Lung (tissue), 12 donors: Measurements from ENCODE around the gene TNFRSF9. TPM values are rescaled to one million over a fixed set of nuclear protein-coding genes. Genes with fewer than 3 reads are reported as not detected.

ENCODE experiments used
- ATAC-seq: fragments of 200-7000 bp; cut with Tn5 transposase; one replicate; pipeline ENCODE4 v1.9.1; 2020; ENCODE audit warnings: moderate number of reproducible peaks; ENCODE audit not compliant: insufficient read depth, low FRiP score
- DNase-seq, 3 donors: peaks; one replicate each; pipeline ENCODE4 v3.0.0-alpha.2; 2013 to 2017
- H3K27ac ChIP-seq, 2 donors: one replicate each; pipeline ENCODE4 v1.5.1; 2013; ENCODE audit warnings: mild to moderate bottlenecking in 2 of 2, moderate library complexity in 2 of 2, control low read depth in 1 of 2, inconsistent platforms in 1 of 2, low read depth in 1 of 2, low read length in 1 of 2
- H3K27me3 ChIP-seq, 3 donors: one replicate each; pipeline ENCODE4 v1.5.1; 2013; ENCODE audit warnings: low read length in 2 of 3; ENCODE audit not compliant: control insufficient read depth in 3 of 3, insufficient read depth in 3 of 3
- H3K36me3 ChIP-seq, 4 donors: one replicate each; pipeline ENCODE4 v1.5.1; 2013; ENCODE audit warnings: low read length in 4 of 4, mild to moderate bottlenecking in 1 of 4, moderate library complexity in 1 of 4; ENCODE audit not compliant: control insufficient read depth in 4 of 4, insufficient read depth in 4 of 4
- H3K4me1 ChIP-seq, 5 donors: one replicate each; pipeline ENCODE4 v1.5.1; 2013; ENCODE audit warnings: low read length in 5 of 5, mild to moderate bottlenecking in 2 of 5, moderate library complexity in 1 of 5; ENCODE audit not compliant: control insufficient read depth in 5 of 5, insufficient read depth in 5 of 5
- H3K4me3 ChIP-seq: one replicate; pipeline ENCODE4 v1.5.1; 2013; ENCODE audit warnings: mild to moderate bottlenecking, control low read depth, moderate library complexity
- H3K9ac ChIP-seq, 2 donors: one replicate each; pipeline ENCODE4 v1.5.1; 2013; ENCODE audit warnings: low read length in 2 of 2, control low read depth in 1 of 2; ENCODE audit not compliant: insufficient read depth in 1 of 2
- H3K9me3 ChIP-seq, 4 donors: one replicate each; pipeline ENCODE4 v1.5.1; 2013; ENCODE audit warnings: low read length in 3 of 4, mild to moderate bottlenecking in 1 of 4, moderate library complexity in 1 of 4; ENCODE audit not compliant: control insufficient read depth in 4 of 4, insufficient read depth in 3 of 4
- WGBS, 2 donors: extraction: QIAGEN DNeasy Blood & Tissue Kit; methylation state at CpG; one replicate each; pipeline ENCODE4 v1.1.7; 2013; 5-methylcytosine and 5-hydroxymethylcytosine counted together
- polyA plus RNA-seq, 2 donors: library from polyadenylated mRNA; stranded (reverse); fragments of 200-250 nt; gene quantifications; one replicate each; pipeline ENCODE4 v1.2.1, GENCODE V29; 2013
- total RNA-seq, 2 donors: library from RNA; depleted of rRNA in 1 of 2; stranded (reverse); fragments of >200 nt in 1 of 2; gene quantifications; one replicate each; pipeline ENCODE4 v1.2.1, GENCODE V29; 2014 to 2021
- TF ChIP-seq, protein P1 (sequence below): IDR thresholded peaks from 2 replicates; pipeline ENCODE4 v1.5.1; 2012; ENCODE audit warnings: mild to moderate bottlenecking; ENCODE audit errors: control extremely low read depth, extremely low read depth
- donor health status: control.
- donor health status: control.
- donor health status: Bipolar disorder and iron deficiency.
- donor health status: healthy.
- donor health status: DM: yes; HTN: yes; CAD: no.

TNFRSF9 gene
- total and polyA plus RNA-seq, 4 donors: 0.45 to 2.0 (median 0.65) TPM

DNA sequence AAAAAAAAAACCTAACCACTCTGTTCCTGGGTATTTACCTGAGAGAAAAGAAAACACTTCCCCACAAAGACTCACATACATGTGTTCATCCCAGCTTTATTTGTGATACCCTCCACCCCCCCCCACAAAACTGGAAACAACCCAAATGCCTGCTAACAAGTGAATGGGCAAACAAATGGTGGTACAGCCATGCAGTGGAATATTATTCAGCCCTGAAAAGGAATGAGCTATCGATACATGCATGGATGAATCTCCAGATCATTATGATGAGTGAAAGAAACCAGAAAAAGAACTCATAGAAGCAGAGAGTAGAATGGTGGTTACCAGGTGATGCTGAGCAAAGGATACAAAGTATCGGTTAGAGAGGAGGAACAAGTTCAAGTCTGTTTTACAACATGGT is 49.8 kb downstream of the TNFRSF9 start:
- Histone ChIP-seq H3K9me3 (no peaks in the 10 kb centered on the region), H3K9ac (no peak overlapping the region), H3K27me3 (no peaks in the 10 kb centered on the region), H3K4me1 (no peaks in the 10 kb centered on the region), H3K36me3 (no peaks in the 10 kb centered on the region), H3K27ac (no peak overlapping the region), H3K4me3 (no peak overlapping the region)
- DNase-seq: no peak
- WGBS, 2 donors: 94 to 96% methylated on average over 2 of the region's 2 CpGs
- TF ChIP-seq, protein P1, sequence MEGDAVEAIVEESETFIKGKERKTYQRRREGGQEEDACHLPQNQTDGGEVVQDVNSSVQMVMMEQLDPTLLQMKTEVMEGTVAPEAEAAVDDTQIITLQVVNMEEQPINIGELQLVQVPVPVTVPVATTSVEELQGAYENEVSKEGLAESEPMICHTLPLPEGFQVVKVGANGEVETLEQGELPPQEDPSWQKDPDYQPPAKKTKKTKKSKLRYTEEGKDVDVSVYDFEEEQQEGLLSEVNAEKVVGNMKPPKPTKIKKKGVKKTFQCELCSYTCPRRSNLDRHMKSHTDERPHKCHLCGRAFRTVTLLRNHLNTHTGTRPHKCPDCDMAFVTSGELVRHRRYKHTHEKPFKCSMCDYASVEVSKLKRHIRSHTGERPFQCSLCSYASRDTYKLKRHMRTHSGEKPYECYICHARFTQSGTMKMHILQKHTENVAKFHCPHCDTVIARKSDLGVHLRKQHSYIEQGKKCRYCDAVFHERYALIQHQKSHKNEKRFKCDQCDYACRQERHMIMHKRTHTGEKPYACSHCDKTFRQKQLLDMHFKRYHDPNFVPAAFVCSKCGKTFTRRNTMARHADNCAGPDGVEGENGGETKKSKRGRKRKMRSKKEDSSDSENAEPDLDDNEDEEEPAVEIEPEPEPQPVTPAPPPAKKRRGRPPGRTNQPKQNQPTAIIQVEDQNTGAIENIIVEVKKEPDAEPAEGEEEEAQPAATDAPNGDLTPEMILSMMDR: no peak
- no peak for ATAC-seq

DNA sequence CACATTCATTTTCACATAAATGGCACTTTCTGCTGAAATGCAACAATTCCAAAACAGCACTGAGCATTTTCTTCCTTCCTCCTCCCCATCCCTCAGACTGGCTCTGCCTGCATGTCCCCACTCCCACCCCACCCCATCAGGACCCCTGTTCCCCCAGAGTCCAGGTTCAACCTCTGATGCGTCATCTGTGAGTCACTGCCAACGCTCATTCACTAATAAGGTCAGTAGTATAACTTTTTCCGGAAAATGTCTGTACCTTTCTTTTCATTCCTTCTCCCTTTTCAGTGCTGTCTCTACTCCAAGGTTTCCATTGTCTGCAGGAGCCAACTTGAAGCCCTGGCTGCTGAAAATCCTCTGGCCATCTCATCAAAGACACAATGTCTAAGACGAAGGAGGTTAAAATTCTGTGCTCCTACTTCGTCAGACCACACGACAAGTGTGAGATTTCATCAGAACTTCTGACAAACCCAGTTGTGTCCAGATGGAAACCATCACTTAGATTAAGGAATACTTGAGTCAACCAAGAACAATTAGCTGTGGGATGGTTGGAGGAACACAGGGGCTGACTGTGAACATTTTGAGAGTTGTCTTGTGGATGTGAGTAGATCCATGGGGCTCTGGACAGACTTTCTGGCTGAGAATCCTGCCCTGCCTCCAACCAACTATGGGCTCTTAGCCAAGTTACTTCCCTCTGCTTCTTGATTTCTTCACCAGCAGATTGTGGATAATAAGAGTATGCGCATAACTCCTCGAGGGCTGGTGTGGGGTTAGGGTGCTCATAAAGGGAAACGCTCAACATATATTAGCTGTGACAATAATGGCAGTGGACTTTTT is 52.2 kb downstream of the TNFRSF9 start:
- TF ChIP-seq, protein P1: no peak
- DNase-seq (peak; percentile 56 to 82 (median 73)), ATAC-seq (peak; percentile 29)
- Histone ChIP-seq H3K27me3 (peaks cover 0 to 5% (median 0%) of the 10 kb centered on the region in 3 donors), H3K4me3 (no peak overlapping the region), H3K9ac (no peak overlapping the region), H3K4me1 (no peaks in the 10 kb centered on the region), H3K36me3 (no peaks in the 10 kb centered on the region), H3K9me3 (no peaks in the 10 kb centered on the region), H3K27ac (no peak overlapping the region)
- 79 to 80% methylated on average over 9 of the region's 9 CpGs for WGBS, 2 donors

DNA sequence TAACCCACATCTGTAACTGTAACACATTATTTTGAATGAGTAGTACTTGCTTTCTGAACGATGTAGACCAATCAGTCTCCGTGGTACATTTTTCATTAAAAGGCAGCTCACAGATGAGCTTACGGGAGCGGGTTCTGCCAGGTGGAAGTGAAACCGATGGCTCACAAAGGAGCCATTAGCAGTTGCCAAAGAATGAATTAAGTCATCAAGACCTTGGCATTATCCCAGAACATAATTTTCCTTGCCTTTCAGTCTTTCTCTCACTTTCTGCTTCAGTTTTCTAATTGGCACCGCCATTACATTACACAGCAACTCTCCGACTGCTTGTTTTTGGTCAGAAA is 54.3 kb downstream of the TNFRSF9 start:
- ATAC-seq (no peak), DNase-seq (peak in 1 of 3 donors; percentile 10)
- Histone ChIP-seq H3K9ac (no peak overlapping the region), H3K4me1 (no peaks in the 10 kb centered on the region), H3K9me3 (no peaks in the 10 kb centered on the region), H3K27me3 (peaks cover 0 to 5% (median 0%) of the 10 kb centered on the region in 3 donors), H3K36me3 (no peaks in the 10 kb centered on the region), H3K4me3 (no peak overlapping the region), H3K27ac (no peak overlapping the region)
- TF ChIP-seq, protein P1: no peak
- WGBS, 2 donors: 53 to 63% methylated on average over 7 of the region's 7 CpGs
